ENCODE measurements around the gene LMNB1. TPM values are rescaled to one million over a fixed set of nuclear protein-coding genes. Genes with fewer than 3 reads are reported as not detected.
A peak's percentile ranks its signal among the peaks of the same experiment; 100 is the strongest.
"Not testable (repeated sequence)": the region's sequence is repeated elsewhere in the genome, so short reads cannot be mapped to it uniquely, and the experiment has no call there.

LMNB1 gene
- total RNA-seq, 4 donors from 2014 or later, result 1.4 to 17.7 (median 2.4) TPM

DNA sequence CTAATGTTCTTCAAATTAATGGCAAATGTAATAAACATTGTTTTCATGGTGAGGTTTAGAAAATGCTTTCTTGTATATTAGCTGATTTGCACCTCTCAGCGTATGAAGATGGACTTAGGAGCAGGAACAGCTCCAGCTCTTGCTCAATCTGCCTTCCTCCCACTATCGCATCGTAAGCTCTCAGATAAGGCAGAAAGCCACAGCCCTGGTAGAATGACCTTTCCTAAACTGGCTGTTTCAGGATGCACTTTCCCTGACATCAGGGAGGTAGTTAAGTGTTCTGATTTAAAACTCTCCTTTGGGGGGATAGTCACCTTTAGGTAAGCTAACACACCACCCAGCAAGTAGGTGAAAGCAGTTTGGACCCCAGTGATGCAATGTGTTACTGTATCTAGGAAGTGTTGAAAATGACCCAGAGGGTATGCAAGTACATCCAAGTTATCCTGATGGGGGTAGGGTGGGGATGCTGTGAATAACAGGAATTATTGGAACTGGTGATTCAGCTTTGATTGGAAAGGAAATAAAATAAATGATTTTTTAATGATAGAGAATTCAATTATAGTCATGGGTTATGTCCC, 72.3 kb downstream of the LMNB1 start:
- peak; percentile 82 for DNase-seq (ENCODE audit: extremely low spot score)
- TF ChIP-seq EP300 (IDR thresholded peaks at IDR 0.05), result no peak
- no peak for TF ChIP-seq POLR2AphosphoS5 (IDR thresholded peaks at IDR 0.05)
- TF ChIP-seq POLR2A (IDR thresholded peaks at IDR 0.05; ENCODE audit: low read depth), result no peak
- no peak for TF ChIP-seq CTCF (IDR thresholded peaks at IDR 0.05)
- Histone ChIP-seq H3K4me1 (peaks cover 25 to 46% (median 37%) of the 10 kb centered on the region in 4 donors), H3K4me3 (no peak overlapping the region), H3K9me3 (no peaks in the 10 kb centered on the region), H3K27me3 (no peaks in the 10 kb centered on the region), H3K27ac (replicated peaks in 1 of 4) (peak overlapping the region in 2 of 4 donors; percentile 55 to 79), H3K36me3 (no peaks in the 10 kb centered on the region)
- intact Hi-C loops (cut with DNase I), result no loop called here
- 68% methylated on average over 3 of the region's 3 CpGs for WGBS

DNA sequence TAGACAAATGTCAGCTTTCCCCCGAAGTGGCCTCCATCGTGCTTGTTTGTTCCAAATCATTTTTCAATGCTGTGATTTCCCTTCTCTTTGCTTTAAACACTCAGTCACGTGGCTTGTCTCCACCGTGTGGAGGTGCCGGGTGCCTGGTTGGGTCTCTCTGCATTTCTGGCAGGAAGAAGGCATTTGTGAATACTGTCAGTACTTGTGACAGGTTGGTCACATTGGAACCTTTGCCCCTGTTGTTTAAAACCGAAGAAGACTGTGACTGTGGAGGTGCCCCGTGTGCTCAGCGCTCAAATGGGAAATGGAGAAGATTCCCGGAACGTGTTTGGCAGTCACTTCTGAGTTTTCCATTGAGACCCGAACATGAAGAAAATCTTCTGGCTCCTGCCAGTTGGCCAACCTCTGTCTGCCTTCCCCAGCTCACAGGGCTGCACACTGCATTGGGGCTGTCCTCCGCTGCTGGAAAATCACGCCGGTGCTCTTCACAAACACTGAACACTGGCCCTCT, 74.6 kb downstream of the LMNB1 start:
- intact Hi-C loops (cut with DNase I), result no loop called here

GRCh38 chr5:126852091-126852571, 75.2 kb downstream of the LMNB1 start:
- Histone ChIP-seq H3K27me3 (no peaks in the 10 kb centered on the region), H3K4me1 (peaks cover 24 to 32% (median 27%) of the 10 kb centered on the region in 4 donors), H3K9me3 (no peaks in the 10 kb centered on the region), H3K4me3 (peak overlapping the region in 1 of 4 donors; percentile 32), H3K36me3 (no peaks in the 10 kb centered on the region), H3K27ac (replicated peaks in 1 of 4) (peak overlapping the region; percentile 38 to 71 (median 62))
- 60% methylated on average over 4 of the region's 4 CpGs for WGBS
- peak; percentile 80 for DNase-seq (ENCODE audit: extremely low spot score)
- no peak for TF ChIP-seq EP300 (IDR thresholded peaks at IDR 0.05)
- TF ChIP-seq POLR2AphosphoS5 (IDR thresholded peaks at IDR 0.05), result peak in 1 of 2 donors; percentile 17
- intact Hi-C loops (cut with DNase I), result no loop called here

More for the DNA sequence above, 74.6 kb downstream of the LMNB1 start:
- Histone ChIP-seq H3K4me3 (peak overlapping the region in 1 of 4 donors; percentile 32), H3K27ac (replicated peaks in 1 of 4) (peak overlapping the region; percentile 38 to 71 (median 62)), H3K36me3 (no peaks in the 10 kb centered on the region), H3K27me3 (no peaks in the 10 kb centered on the region), H3K9me3 (no peaks in the 10 kb centered on the region), H3K4me1 (peaks cover 25 to 38% (median 31%) of the 10 kb centered on the region in 4 donors)
- no peak for TF ChIP-seq POLR2AphosphoS5 (IDR thresholded peaks at IDR 0.05)
- WGBS, result 78% methylated on average over 14 of the region's 14 CpGs
- peak; percentile 92 for DNase-seq (ENCODE audit: extremely low spot score)

- WGBS, result 68% methylated on average over 7 of the region's 7 CpGs
- peak overlapping the region in 2 of 4 donors; percentile 56 to 67 for H3K27ac ChIP-seq (replicated peaks in 1 of 4)
- no peaks in the 10 kb centered on the region for H3K36me3 ChIP-seq
- TF ChIP-seq EP300 (IDR thresholded peaks at IDR 0.05) (no peak), POLR2AphosphoS5 (IDR thresholded peaks at IDR 0.05) (no peak), CTCF (IDR thresholded peaks at IDR 0.05) (no peak), POLR2A (IDR thresholded peaks at IDR 0.05; ENCODE audit: low read depth) (no peak)
- intact Hi-C loops (cut with DNase I), result no loop called here
- no peaks in the 10 kb centered on the region for H3K27me3 ChIP-seq
- peaks cover 29 to 34% (median 30%) of the 10 kb centered on the region in 4 donors for H3K4me1 ChIP-seq
- H3K4me3 ChIP-seq, result no peak overlapping the region
- H3K9me3 ChIP-seq, result no peaks in the 10 kb centered on the region
- DNase-seq (ENCODE audit: extremely low spot score), result peak; percentile 86
Measured at GRCh38 chr5:126852841-126853271, 75.9 kb downstream of the LMNB1 start.

- H3K36me3 ChIP-seq; intact Hi-C loops (cut with DNase I); H3K9me3 ChIP-seq; H3K27me3 ChIP-seq; H3K4me3 ChIP-seq; H3K27ac ChIP-seq (replicated peaks in 1 of 4): not testable (repeated sequence)
- 91% methylated on average over 24 of the region's 27 CpGs for WGBS
- peak; percentile 89 for DNase-seq (ENCODE audit: extremely low spot score)
- H3K4me1 ChIP-seq, result peaks cover 27 to 33% (median 28%) of the 10 kb centered on the region in 4 donors
Measured at GRCh38 chr5:126853541-126854307, 76.8 kb downstream of the LMNB1 start.

DNA sequence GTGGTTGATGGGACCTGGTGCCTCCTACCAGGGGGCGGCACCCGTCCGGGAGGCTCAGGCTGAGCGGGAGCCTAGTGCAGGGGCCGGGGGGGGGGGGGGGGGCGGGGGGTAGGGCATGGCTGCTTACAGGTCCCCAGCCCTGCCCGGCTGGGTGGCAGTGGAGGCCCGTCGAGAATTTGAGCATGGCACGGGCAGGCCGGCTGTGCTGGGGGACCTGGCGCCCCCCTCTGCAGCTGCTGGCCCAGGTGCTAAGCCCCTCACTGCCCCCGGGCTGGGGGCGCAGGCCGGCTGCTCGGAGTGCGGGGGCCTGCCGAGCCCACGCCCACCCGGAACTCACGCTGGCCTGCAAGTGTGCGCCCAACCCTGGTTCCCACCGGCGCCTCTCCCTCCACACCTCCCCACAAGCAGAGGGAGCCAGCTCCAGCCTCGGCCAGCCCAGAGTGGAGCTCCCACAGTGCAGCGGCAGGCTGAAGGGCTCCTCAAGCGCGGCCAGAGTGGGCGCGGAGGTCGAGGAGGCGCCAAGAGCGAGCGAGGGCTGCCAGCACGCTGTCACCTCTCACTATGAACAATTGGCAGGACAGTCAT, 77.7 kb downstream of the LMNB1 start:
- Histone ChIP-seq H3K4me3 (no peak overlapping the region), H3K36me3 (no peaks in the 10 kb centered on the region), H3K9me3 (no peaks in the 10 kb centered on the region), H3K27me3 (peaks cover 0 to 9% (median 0%) of the 10 kb centered on the region in 4 donors), H3K4me1 (peaks cover 23 to 31% (median 28%) of the 10 kb centered on the region in 4 donors), H3K27ac (replicated peaks in 1 of 4) (no peak overlapping the region)
- intact Hi-C loops (cut with DNase I), result no loop called here
- DNase-seq (ENCODE audit: extremely low spot score), result peak; percentile 37
- WGBS, result 100% methylated on average over 9 of the region's 35 CpGs
- TF ChIP-seq POLR2AphosphoS5 (IDR thresholded peaks at IDR 0.05) (no peak), POLR2A (IDR thresholded peaks at IDR 0.05; ENCODE audit: low read depth) (no peak), CTCF (IDR thresholded peaks at IDR 0.05) (no peak), EP300 (IDR thresholded peaks at IDR 0.05) (no peak)
